Fibroblast of the aortic adventitia (primary cell): ENCODE results near the gene MPND. TPM values are rescaled to one million over a fixed set of nuclear protein-coding genes. Genes with fewer than 3 reads are reported as not detected.

Experiments
- DNase-seq: peaks from one replicate; pipeline ENCODE4 v3.0.0-alpha.2; 2010; ENCODE audit warnings: low read depth
- H3K4me3 ChIP-seq: 2 replicates; pipeline ENCODE4 v1.5.1; 2011; ENCODE audit warnings: low read depth, mild to moderate bottlenecking, control low read depth, low read length, moderate library complexity
- total RNA-seq: library from RNA; depleted of rRNA; stranded (reverse); fragments of >200 nt; gene quantifications from 2 replicates; pipeline ENCODE4 v1.2.3, GENCODE V29; 2012; ENCODE audit warnings: low replicate concordance
- TF ChIP-seq, protein P1 (sequence below): IDR thresholded peaks from 2 replicates; pipeline ENCODE4 v1.5.1; 2011; ENCODE audit warnings: mild to moderate bottlenecking, low read length, control low read depth, inconsistent platforms; ENCODE audit not compliant: insufficient read depth

The MPND gene
- total RNA-seq, 1 donor, result 5.4 TPM

DNA sequence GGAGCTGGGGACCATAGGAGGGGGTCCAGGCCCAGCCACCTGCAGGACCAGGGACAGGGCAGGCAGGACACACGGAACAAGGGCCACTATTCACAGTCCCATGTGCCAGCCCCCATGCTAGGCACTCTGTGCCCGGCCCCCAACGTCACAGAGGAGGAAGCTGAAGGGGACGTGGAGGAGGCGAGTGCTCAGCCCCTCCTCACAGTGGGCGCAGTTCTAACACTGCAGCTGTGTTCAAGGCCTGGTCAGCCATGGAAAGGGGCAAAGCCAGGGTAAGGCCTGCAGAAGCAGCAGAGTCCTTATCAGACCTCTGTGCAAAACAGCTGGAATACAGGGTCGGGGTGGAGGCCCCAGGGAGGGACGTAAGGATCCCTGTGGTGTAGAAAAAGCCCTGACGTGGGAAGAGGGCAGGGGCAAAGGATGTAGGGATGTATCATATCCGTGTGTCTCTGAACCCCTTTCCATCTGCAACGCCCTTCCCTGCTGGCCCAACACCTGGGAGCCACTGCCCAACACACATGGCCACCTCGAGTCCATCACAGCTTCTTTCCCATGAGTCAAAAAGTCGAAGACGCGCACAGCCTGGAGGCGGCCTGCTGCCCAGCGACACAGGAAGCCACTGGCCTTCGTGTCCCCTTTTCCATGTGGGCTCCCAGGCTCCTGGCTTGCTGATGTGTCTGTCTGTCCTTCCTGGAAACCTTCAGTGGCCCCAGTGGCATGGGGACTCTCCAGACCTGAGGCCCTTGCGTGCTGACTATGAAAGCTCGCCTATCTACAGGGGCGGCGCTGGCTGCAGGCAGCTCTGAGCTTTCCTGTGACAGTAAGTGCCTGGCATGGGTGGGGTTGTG is 29.0 kb downstream of the MPND start:
- H3K4me3 ChIP-seq, result no peak overlapping the region
- TF ChIP-seq, protein P1, sequence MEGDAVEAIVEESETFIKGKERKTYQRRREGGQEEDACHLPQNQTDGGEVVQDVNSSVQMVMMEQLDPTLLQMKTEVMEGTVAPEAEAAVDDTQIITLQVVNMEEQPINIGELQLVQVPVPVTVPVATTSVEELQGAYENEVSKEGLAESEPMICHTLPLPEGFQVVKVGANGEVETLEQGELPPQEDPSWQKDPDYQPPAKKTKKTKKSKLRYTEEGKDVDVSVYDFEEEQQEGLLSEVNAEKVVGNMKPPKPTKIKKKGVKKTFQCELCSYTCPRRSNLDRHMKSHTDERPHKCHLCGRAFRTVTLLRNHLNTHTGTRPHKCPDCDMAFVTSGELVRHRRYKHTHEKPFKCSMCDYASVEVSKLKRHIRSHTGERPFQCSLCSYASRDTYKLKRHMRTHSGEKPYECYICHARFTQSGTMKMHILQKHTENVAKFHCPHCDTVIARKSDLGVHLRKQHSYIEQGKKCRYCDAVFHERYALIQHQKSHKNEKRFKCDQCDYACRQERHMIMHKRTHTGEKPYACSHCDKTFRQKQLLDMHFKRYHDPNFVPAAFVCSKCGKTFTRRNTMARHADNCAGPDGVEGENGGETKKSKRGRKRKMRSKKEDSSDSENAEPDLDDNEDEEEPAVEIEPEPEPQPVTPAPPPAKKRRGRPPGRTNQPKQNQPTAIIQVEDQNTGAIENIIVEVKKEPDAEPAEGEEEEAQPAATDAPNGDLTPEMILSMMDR, result no peak
- DNase-seq, result no peak

DNA sequence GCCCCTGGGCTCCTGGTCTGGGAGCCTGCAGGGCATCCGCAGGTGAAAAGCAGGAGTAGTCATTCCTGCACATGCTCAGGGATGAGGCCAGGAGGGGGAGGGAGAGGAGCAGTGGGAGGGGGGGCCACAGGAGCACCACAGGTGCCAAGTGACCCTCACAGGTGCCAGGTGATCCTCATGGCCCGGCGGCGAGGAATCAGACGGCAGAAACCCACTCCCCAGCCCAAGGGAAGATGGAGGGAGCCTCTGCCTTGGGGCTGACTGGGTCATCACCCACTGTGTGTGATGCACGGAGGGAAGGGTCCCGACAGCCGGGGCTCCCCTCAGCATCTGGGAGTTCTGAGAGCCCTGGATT is 29.6 kb downstream of the MPND start:
- no peak overlapping the region for H3K4me3 ChIP-seq
- DNase-seq, result no peak
- TF ChIP-seq, protein P1, result no peak

DNA sequence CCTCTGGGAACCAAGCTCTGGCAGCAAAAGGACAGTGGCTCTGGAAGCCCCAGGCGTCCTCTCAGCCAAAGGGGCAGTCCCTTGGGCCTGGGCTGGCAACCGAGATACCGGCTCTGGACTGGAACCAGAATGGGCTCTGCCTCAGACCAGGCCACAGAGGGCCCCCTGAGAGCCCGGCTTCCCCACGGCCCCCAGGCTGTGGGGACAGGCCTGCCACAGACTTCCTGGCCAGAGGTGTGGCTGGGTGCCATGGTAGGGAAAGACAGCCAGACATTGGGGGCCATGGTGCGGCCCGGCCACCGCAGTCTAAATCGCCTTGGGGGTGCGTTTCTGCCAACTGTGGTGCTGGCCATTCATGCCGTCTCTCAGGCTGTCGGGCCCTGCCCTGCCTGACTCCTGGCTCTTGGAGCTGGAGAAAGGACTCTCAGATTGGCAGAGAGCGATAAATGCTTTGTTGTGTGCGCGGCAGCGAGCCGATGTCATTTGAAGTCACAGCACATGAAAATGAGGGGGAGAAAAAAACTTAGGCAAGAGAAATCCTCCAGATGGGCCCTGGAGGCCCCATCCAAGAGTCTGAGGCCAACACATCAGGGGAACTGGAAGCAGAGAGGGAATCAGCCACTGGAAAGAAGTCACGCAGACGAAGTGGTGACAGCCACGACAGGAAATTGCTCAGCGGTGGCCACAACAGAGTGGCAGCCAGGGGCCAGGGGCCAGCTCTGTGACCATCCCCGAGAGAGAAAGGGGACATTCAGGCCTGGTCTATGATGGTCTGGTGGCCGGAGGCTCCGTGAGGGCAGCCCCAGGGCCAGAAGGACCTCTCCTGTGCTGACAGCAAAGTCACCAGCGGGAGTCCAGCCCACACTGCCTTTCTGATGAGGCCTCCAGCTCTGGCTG is 30.5 kb downstream of the MPND start:
- peak; percentile 53 for DNase-seq
- TF ChIP-seq, protein P1, result no peak
- H3K4me3 ChIP-seq, result peak overlapping the region; percentile 22

DNA sequence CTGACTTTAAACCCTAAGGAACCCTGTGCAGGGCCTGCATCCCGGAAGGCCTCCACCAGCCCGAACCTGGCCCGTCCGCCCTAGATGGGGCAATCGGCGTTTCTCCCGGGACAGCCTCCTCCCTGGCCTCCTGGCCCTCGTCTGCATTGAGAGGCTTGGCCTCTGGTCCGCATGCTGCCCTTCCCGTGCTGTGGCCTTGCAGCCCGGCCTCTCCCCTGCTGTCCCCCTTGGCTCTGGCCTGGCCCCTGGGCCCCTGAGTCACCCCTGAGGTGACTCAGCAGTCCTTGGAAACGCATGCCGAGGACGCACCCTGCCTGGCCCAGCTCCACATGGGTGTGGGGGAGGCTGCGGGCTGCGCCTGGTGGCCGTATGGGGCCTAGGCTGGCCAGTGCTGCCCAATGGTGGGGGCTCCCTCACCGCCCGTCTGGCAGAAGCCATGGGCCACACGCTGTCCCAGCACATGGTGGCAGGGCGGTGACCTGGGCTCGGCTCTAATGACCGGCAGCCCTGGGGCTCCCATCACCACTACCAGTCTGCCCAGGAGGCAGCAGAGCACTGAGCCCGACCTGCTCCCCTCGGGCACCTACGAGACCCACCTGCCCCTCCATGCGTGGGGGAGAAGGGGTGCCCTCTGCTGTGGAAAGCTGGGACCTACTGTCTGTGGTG is 31.3 kb downstream of the MPND start:
- no peak overlapping the region for H3K4me3 ChIP-seq
- TF ChIP-seq, protein P1, result peak; percentile 45
- peak; percentile 92 for DNase-seq

DNA sequence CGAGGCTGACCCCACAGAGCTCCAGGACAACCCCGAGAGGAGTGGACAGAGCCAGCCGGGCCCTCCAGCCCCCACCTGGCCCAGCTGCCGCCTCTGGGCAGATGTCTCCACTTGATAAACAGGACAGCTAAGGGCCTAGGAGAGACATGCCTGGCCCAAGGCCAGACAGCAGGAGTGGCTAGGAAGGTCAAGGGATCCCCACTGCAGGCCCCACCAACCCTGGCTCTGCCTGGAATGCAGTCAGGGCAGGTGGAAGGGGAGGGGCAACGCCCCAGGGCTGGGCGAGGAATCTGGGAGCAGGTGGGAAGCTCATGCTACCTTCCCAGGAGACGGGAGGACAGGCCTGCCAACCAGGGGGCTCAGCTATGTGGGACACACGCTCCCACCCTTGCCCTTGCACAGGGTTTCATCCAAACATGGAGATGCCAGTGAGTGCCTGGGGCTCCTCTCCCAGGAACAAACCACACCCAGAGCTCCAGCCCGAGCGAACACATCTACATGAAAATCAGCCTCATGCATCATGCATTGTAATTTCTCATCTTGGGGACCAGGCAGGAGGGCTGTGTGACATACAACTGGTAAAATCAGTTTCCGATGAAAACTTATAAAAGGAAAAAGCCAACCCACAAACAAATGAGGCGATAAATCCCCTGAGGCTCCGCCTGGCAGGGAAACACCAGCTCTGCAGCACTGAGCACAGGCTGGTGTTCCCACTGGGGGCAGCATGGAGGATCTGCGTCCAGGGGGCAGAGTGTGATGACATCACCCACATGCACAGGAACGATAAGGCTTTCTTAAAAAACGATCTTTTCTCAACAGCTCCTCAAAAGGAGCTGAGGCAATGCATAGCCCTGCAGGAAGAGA is 32.0 kb downstream of the MPND start:
- H3K4me3 ChIP-seq, result no peak overlapping the region
- DNase-seq, result peak; percentile 87
- TF ChIP-seq, protein P1, result peak; percentile 68
